ENCODE data around the gene GRB10. TPM values are rescaled to one million over a fixed set of nuclear protein-coding genes. Genes with fewer than 3 reads are reported as not detected.

The GRB10 gene
- total and polyA plus RNA-seq, 2 donors (not counting 3 experiments of a cell fraction or from before 2014, with no cell fraction given) = 43.7 to 240 TPM

DNA sequence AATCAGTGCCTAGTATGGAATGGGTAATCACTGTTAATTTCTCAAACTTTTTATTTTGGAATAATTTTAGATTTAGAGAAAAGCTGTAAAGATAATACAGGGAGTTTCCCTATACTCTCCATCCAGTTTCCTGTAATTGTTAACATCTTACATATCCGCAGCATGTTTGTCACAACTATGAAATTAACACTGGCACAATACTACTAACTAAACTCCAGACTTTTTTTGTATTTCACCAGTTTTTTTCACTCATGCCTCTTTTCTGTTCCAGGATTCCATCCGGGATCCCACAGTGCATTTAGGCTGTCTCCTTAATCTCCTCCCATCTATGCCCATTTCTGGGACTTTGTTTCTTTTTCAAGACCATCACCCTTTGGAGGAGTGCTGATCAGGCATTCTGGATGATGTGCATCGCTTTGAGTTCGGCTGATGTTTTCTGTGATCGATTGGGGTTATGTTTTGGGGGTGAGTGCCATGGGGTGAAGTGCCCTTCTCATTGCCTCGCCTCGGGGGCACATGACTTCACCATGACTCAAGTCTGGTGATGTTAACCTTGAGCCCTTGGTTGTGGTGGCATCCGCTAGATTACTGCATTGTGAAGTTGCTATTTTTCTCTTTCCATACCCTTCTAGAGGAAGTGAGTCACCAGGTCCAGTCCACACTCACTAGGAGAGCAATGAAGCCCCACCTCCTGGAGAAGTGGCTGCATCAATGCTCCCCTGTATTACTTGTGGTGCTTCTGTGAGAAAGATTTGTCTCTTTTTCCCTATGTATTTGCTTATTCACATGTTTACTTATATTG, 43.9 kb upstream of the GRB10 start:
- DNase-seq (ENCODE audit: low read depth, low spot score) (peak; percentile 97), FAIRE-seq (peak; percentile 99)
- H3K27ac ChIP-seq (ENCODE audit: insufficient read depth, low read depth, low read length) = peak overlapping the region; percentile 99
- ChIA-PET POLR2A (no interaction called here), CTCF (interaction anchor here (0.6 to 1.9 kb wide), 5 partner anchors 11 to 315 kb away, joined by 3 to 6 read pairs (median 5); no protein-coding TSS in a partner anchor)
- peaks cover 34% of the 10 kb centered on the region for H3K4me1 ChIP-seq (ENCODE audit: control insufficient read depth, extremely low read depth, insufficient read depth, low read length)
- no peaks in the 10 kb centered on the region for H3K9me3 ChIP-seq (replicated peaks; ENCODE audit: control insufficient read depth, insufficient read depth, low read length)
- H3K36me3 ChIP-seq (ENCODE audit: control insufficient read depth in 2 of 2, extremely low read depth in 1 of 2, insufficient read depth in 2 of 2, low read length in 2 of 2) = no peaks in the 10 kb centered on the region
- intact Hi-C loops (cut with micrococcal nuclease) (loop anchor here (1.0 to 5.0 kb wide), 8 partner anchors 8 to 313 kb away; no protein-coding TSS in a partner anchor), dilution Hi-C loops (cut with MboI; ENCODE audit: extremely low pct_ligation_motif_present, low sequenced_read_pairs) (no loop called here)
- H3K4me3 ChIP-seq (replicated peaks in 1 of 3; ENCODE audit: insufficient read depth in 1 of 3, low read depth in 1 of 3, low read length in 3 of 3) = peak overlapping the region in 1 of 3 experiments; percentile 20
- no peaks in the 10 kb centered on the region for H3K9me1 ChIP-seq (replicated peaks; ENCODE audit: control insufficient read depth, extremely low read depth, insufficient read depth, low read length)
- no peaks in the 10 kb centered on the region for H3K27me3 ChIP-seq (ENCODE audit: control insufficient read depth in 2 of 2, insufficient read depth in 2 of 2, low read length in 2 of 2)
- H2AFZ ChIP-seq (ENCODE audit: low read depth, low read length) = no peak overlapping the region
- no peaks in the 10 kb centered on the region for H3K79me2 ChIP-seq (ENCODE audit: control insufficient read depth, insufficient read depth, low read length)
- BruUV-seq (replicated peaks) = TSS peak; percentile 88
- H4K20me1 ChIP-seq (replicated peaks; ENCODE audit: control insufficient read depth, extremely low read depth, insufficient read depth, low read length) = no peaks in the 10 kb centered on the region
- H3K4me2 ChIP-seq (ENCODE audit: insufficient read depth, low read length) = peak overlapping the region; percentile 78
- H3K9ac ChIP-seq (replicated peaks; ENCODE audit: extremely low read depth, insufficient read depth, low read length) = peak overlapping the region; percentile 77
- TF ChIP-seq MAX (IDR thresholded peaks at IDR 0.05; ENCODE audit: insufficient read depth, insufficient read length) (peak; percentile 60), JUN (IDR thresholded peaks at IDR 0.05; ENCODE audit: borderline replicate concordance, insufficient read depth, insufficient read length, low read depth) (peak; percentile 98), GATA2 (IDR thresholded peaks at IDR 0.05; ENCODE audit: insufficient read depth, insufficient read length, low read depth, low read length) (peak; percentile 80), MYC (IDR thresholded peaks at IDR 0.05; ENCODE audit: low read depth, low read length) (peak; percentile 72), POLR2AphosphoS5 (IDR thresholded peaks at IDR 0.05; ENCODE audit: insufficient read depth, low read depth, low read length) (peak; percentile 96), EZH2 (IDR thresholded peaks at IDR 0.05; ENCODE audit: borderline replicate concordance, low read depth, low read length, severe bottlenecking) (no peak), FOS (IDR thresholded peaks at IDR 0.05; ENCODE audit: borderline replicate concordance, insufficient read depth, low read length) (peak; percentile 99), POLR2A (IDR thresholded peaks at IDR 0.05; ENCODE audit: low read depth, low read length) (peak; percentile 43)
- TF ChIP-seq, protein P1, sequence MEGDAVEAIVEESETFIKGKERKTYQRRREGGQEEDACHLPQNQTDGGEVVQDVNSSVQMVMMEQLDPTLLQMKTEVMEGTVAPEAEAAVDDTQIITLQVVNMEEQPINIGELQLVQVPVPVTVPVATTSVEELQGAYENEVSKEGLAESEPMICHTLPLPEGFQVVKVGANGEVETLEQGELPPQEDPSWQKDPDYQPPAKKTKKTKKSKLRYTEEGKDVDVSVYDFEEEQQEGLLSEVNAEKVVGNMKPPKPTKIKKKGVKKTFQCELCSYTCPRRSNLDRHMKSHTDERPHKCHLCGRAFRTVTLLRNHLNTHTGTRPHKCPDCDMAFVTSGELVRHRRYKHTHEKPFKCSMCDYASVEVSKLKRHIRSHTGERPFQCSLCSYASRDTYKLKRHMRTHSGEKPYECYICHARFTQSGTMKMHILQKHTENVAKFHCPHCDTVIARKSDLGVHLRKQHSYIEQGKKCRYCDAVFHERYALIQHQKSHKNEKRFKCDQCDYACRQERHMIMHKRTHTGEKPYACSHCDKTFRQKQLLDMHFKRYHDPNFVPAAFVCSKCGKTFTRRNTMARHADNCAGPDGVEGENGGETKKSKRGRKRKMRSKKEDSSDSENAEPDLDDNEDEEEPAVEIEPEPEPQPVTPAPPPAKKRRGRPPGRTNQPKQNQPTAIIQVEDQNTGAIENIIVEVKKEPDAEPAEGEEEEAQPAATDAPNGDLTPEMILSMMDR (IDR thresholded peaks at IDR 0.05; ENCODE audit: extremely low read depth in 1 of 2, insufficient read depth in 1 of 2, low read depth in 1 of 2, low read length in 2 of 2) = peak in 1 of 2 donors; percentile 14

Measured in endothelial cell of umbilical vein (primary cell).